Muscle of leg (tissue), 11 donors: ENCODE results near the gene CCSER1. TPM values are rescaled to one million over a fixed set of nuclear protein-coding genes. Genes with fewer than 3 reads are reported as not detected.
"Not testable (repeated sequence)": the region's sequence is repeated elsewhere in the genome, so short reads cannot be mapped to it uniquely, and the experiment has no call there.

Experiments
- DNase-seq: peaks from one replicate; pipeline ENCODE4 v3.0.0; 2013
- H3K27ac ChIP-seq: one replicate; pipeline ENCODE4 v1.5.1; 2013; ENCODE audit warnings: mild to moderate bottlenecking, low read length, control low read depth
- H3K27me3 ChIP-seq: one replicate; pipeline ENCODE4 v1.6.1; 2013; ENCODE audit warnings: low read length; ENCODE audit not compliant: control insufficient read depth, insufficient read depth
- H3K36me3 ChIP-seq: one replicate; pipeline ENCODE4 v1.6.1; 2013; ENCODE audit warnings: low read length; ENCODE audit not compliant: control insufficient read depth, insufficient read depth
- H3K4me1 ChIP-seq: one replicate; pipeline ENCODE4 v1.6.1; 2013; ENCODE audit warnings: low read length; ENCODE audit not compliant: control insufficient read depth, insufficient read depth
- H3K4me3 ChIP-seq: one replicate; pipeline ENCODE4 v1.5.1; 2013; ENCODE audit warnings: low read length, control low read depth
- H3K9me3 ChIP-seq: replicated peaks from 2 replicates; pipeline ENCODE4 v1.6.1; 2013; ENCODE audit warnings: low read depth, low read length; ENCODE audit not compliant: control insufficient read depth
- WGBS: methylation state at CpG from one replicate; pipeline ENCODE4 v1.1.5; 2013; ENCODE audit warnings: missing lambda C conversion rate; ENCODE audit not compliant: insufficient coverage; 5-methylcytosine and 5-hydroxymethylcytosine counted together
- polyA plus RNA-seq, 8 donors: library from polyadenylated mRNA; unstranded; fragments of 120-200 nt; gene quantifications; one replicate each; pipeline versions ENCODE4 v1.2.1 to v1.2.3, GENCODE V29; 2013; ENCODE audit warnings: inconsistent platforms in 1 of 8, low replicate concordance in 1 of 8; ENCODE audit not compliant: insufficient read length in 8 of 8, insufficient read depth in 1 of 8
- total RNA-seq: library from RNA; stranded (reverse); fragments of 120-200 nt; gene quantifications from one replicate; pipeline ENCODE4 v1.2.4, GENCODE V29; 2013

The CCSER1 gene
- total and polyA plus RNA-seq, 9 donors = 0.26 to 1.2 (median 0.41) TPM

DNA sequence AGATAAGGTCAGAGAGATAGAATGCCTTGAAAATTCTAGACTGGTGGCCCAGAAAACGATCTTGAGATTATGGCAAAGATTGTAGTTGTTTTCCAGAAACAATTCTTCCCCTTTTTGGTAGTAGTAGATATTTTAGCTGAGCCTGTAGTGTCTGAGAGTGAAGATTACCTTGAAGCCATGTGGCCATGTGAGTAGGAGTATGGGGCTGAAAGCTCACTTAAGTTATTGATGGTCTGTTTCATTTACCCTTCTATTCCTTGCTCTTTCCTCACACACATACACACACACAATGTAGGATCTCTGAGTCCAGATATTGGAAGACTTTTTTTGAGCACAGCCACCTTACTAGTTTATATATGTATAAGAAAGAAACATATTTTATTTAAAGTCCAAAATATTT is 1234.9 kb downstream of the CCSER1 start:
- Histone ChIP-seq H3K4me3 (no peak overlapping the region), H3K27me3 (no peaks in the 10 kb centered on the region), H3K4me1 (no peaks in the 10 kb centered on the region), H3K9me3 (no peaks in the 10 kb centered on the region), H3K36me3 (no peaks in the 10 kb centered on the region), H3K27ac (no peak overlapping the region)
- DNase-seq = no peak
- 83% methylated on average over 1 of the region's 1 CpG for WGBS

DNA sequence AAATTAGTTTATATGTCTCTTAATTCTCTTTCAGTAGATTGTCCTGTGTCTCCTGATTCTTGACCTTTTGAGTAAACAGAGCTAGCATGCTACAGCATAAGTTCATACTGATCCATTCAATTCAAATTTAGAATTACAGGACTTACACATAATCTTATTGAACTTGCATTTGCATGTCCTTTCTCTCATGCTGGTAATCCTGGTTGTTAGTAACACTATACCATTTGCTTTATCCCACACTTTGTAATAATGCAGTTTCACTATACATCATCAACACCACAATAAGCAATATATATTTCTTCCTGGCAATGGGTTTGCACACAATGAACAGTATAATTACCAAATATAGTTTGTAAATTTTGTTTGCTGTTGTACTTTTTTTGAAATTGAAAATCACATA is 1239.4 kb downstream of the CCSER1 start:
- Histone ChIP-seq H3K4me1 (no peaks in the 10 kb centered on the region), H3K27me3 (no peaks in the 10 kb centered on the region), H3K4me3 (no peak overlapping the region), H3K27ac (no peak overlapping the region), H3K9me3 (no peaks in the 10 kb centered on the region), H3K36me3 (no peaks in the 10 kb centered on the region)
- no peak for DNase-seq

DNA sequence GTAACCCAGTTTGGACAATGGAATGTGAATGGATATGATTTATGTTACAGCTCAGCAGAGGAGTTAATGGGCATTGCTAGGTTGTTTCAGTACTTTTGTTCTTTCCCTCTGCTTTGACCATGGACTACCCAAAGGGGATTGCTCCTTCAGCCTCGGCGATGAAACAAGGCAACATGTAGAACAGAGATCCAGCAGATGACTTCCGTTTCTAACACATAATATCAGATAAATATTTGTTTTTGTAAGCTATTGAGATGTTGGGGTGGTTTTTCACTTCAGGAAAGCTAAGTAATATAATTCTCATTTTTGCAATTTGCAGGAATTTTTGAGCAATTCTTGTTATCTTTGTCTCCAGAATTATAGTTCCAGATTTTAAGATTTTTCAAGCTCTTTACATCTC is 1241.9 kb downstream of the CCSER1 start:
- no peaks in the 10 kb centered on the region for H3K27me3 ChIP-seq
- no CpG with 5 or more reads among the region's 3 CpGs for WGBS
- H3K4me1 ChIP-seq = no peaks in the 10 kb centered on the region
- no peak overlapping the region for H3K4me3 ChIP-seq
- no peak overlapping the region for H3K27ac ChIP-seq
- H3K36me3 ChIP-seq = no peaks in the 10 kb centered on the region
- DNase-seq = no peak
- H3K9me3 ChIP-seq = no peaks in the 10 kb centered on the region

DNA sequence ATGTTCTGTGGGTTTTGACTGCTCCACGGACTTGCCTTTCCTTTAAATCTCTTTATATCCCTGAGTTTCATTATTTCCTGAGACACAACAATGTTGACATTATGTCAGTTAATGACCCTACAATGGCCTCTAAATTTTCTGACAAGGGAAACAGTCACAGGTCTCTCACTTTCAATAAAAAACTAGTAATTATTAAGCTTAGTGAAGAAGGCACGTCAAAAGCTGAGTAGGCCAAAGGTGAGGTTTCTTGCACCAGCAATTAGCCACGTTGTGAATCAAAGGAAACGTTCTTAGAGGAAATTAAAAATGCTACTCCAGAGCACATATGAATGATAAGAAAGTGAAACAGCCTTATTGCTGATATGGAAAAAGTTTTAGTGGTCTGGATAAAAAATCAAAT is 1246.4 kb downstream of the CCSER1 start:
- no peaks in the 10 kb centered on the region for H3K4me1 ChIP-seq
- no peak overlapping the region for H3K4me3 ChIP-seq
- H3K36me3 ChIP-seq = no peaks in the 10 kb centered on the region
- WGBS = no CpG with 5 or more reads among the region's 4 CpGs
- H3K27me3 ChIP-seq = no peaks in the 10 kb centered on the region
- no peak overlapping the region for H3K27ac ChIP-seq
- H3K9me3 ChIP-seq = no peaks in the 10 kb centered on the region
- DNase-seq = no peak

DNA sequence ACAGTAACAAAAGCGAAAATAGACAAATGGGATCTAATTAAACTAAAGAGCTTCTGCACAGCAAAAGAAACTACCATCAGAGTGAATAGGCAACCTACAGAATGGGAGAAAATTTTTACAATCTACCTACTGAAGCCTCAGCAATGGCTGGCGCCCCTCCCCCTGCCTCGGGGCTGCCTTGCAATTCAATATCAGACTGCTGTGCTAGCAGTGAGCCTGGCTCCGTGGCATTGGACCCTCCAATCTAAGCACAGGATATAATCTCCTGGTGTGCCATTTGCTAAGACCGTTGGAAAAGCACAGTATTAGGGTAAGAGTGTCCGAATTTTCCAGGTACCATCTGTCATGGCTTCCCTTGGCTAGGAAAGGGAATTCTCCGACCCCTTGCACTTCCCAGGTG is 1278.2 kb downstream of the CCSER1 start:
- not testable (repeated sequence) for H3K36me3 ChIP-seq, H3K27me3 ChIP-seq, DNase-seq, H3K4me3 ChIP-seq, H3K27ac ChIP-seq, H3K9me3 ChIP-seq, H3K4me1 ChIP-seq
- 92% methylated on average over 2 of the region's 7 CpGs for WGBS

DNA sequence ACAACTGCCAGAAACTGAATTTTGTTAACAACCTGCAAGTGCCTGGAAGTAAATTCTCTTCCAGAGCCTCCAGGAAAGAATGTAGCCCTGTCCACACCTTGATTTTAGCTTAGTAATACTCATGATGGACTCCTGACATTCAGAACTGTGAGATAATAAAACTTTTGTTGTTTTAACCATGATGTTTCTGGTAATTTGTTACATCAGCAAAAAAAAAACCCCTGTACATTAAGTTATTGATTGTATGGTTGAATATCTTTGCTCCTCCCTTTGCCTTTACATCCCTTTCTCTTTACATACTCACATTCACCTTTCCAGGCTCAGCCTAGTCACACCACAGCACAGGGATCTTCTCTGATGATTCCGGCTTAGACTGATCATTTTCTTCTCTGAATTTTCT is 1294.8 kb downstream of the CCSER1 start:
- Histone ChIP-seq H3K27me3 (no peaks in the 10 kb centered on the region), H3K27ac (no peak overlapping the region), H3K9me3 (no peaks in the 10 kb centered on the region), H3K4me3 (no peak overlapping the region), H3K4me1 (no peaks in the 10 kb centered on the region), H3K36me3 (no peaks in the 10 kb centered on the region)
- whole genome bisulfite sequencing = no CpG with 5 or more reads among the region's 1 CpG
- no peak for DNase-seq

DNA sequence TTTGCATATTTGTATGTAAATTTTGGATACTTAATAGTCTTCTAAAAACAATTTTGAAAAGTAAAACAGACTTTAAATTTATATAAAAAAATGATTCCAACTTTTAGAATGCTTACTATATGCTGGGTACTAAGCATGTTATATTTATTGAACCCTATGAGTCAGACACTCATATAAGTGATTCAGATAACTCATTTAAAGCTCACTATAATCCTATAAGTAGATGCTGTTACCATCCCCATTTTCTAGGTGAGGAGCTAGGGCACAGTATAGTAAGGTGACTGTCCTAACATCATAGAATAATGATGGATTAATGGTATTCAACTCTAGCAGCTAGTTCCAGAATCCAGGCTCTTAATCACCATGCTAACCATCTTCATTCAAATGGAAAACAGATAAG is 1299.5 kb downstream of the CCSER1 start:
- Histone ChIP-seq H3K4me1 (no peaks in the 10 kb centered on the region), H3K27ac (no peak overlapping the region), H3K4me3 (no peak overlapping the region), H3K27me3 (no peaks in the 10 kb centered on the region), H3K36me3 (no peaks in the 10 kb centered on the region), H3K9me3 (no peaks in the 10 kb centered on the region)
- DNase-seq = no peak

DNA sequence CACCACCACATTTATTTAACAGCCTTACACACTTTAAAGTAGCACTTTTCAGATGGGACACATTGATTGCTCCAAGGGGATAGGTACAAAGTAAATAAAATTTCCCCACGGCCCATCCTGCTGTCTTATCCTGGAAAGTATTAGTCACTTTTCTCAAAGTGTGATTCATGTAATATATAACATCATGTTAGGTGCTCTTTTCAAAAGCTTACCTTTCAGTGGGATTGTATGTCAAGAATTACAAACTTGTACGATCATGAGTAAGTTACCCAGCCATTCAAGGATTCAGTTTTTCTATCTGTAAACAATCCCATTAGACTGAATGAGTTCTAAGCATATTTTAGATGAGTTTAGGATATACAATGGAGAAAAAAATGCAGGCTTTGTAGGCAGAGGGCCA is 1300.0 kb downstream of the CCSER1 start:
- DNase-seq = no peak
- Histone ChIP-seq H3K27me3 (no peaks in the 10 kb centered on the region), H3K4me3 (no peak overlapping the region), H3K36me3 (no peaks in the 10 kb centered on the region), H3K27ac (no peak overlapping the region), H3K4me1 (no peaks in the 10 kb centered on the region), H3K9me3 (no peaks in the 10 kb centered on the region)
- no CpG with 5 or more reads among the region's 2 CpGs for WGBS

DNA sequence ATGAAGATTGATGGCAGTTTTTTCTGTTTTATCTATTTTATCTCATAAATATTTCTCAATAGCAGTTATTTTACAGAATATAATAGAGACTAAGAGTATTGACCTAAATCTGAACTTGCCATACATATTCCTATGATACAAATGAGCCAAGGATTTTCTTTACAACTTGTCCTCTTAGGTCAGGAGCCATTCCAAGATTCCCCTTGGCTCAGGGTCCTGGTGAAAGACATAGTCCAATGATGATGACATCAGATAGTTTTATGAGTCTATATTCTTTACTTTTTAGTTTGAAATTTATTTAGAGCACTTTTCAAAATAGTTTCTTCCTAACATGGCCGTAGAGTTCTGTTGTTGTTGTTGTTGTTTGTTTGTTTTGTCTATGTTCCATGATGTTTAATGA is 1307.4 kb downstream of the CCSER1 start:
- no peaks in the 10 kb centered on the region for H3K27me3 ChIP-seq
- H3K4me1 ChIP-seq = no peaks in the 10 kb centered on the region
- no peak overlapping the region for H3K4me3 ChIP-seq
- DNase-seq = peak; percentile 58
- WGBS = no CpG with 5 or more reads among the region's 1 CpG
- H3K9me3 ChIP-seq = no peaks in the 10 kb centered on the region
- no peaks in the 10 kb centered on the region for H3K36me3 ChIP-seq
- H3K27ac ChIP-seq = no peak overlapping the region

DNA sequence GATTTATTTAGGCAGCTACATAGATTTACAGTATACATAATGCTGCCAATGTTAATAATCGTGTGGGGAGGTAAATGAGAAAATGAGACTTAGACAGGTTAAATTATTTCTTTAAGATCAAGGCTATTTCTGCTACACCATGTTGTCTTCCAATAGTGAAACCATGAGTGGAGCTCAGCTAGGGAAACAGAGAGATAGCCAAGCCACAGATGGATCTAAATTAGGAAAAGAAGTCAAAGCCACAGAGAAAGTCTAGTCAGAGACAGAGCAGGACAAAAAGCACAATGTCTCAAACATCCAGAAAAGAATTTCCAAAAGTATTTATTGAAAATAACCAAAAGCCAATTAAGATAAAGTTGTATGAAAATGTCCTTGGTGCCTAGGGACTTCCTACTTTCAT is 1309.4 kb downstream of the CCSER1 start:
- DNase-seq = no peak
- no peaks in the 10 kb centered on the region for H3K9me3 ChIP-seq
- H3K4me1 ChIP-seq = no peaks in the 10 kb centered on the region
- H3K27me3 ChIP-seq = no peaks in the 10 kb centered on the region
- no peak overlapping the region for H3K4me3 ChIP-seq
- no peak overlapping the region for H3K27ac ChIP-seq
- no peaks in the 10 kb centered on the region for H3K36me3 ChIP-seq
- no CpG with 5 or more reads among the region's 1 CpG for WGBS

DNA sequence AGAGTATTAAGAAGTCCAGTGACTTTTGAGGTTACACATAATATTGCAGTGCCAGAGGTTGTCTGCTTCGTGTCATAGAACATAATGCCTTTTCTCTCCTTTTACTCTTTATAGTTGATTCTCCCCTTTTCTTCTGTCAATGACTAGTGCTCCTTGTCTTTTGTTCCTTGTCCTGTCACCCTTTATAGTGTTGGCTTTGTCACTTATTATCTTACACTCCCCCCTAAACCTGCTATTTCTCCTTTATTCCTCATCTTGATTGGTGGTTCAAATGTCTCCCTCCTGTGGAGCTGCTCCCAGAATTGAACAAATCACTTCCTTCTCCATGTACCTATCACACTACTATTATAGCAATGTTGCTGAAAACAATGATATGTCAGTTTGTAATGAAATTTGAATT is 1320.0 kb downstream of the CCSER1 start:
- Histone ChIP-seq H3K4me3 (no peak overlapping the region), H3K9me3 (no peaks in the 10 kb centered on the region), H3K36me3 (no peaks in the 10 kb centered on the region), H3K27ac (no peak overlapping the region), H3K27me3 (no peaks in the 10 kb centered on the region), H3K4me1 (no peaks in the 10 kb centered on the region)
- DNase-seq = no peak
- 100% methylated on average over 1 of the region's 1 CpG for WGBS
